Stimulated activated CD8-positive, alpha-beta memory T cell treated with anti-CD3 and anti-CD28 coated beads, Interleukin-12 subunit alpha, Interleukin-12 subunit beta, amount 100 ng/mL, for 1 hour (primary cell): Measurements from ENCODE around the gene QKI.

ENCODE experiments used
- DNase-seq: peaks from one replicate; pipeline ENCODE4 v3.0.0-alpha.2; 2020; ENCODE audit warnings: low read depth

The QKI gene

GRCh38 chr6:163486821-163487220, 72.3 kb downstream of the QKI start:
- DNase-seq = no peak

GRCh38 chr6:163487606-163488005, 73.1 kb downstream of the QKI start:
- DNase-seq = no peak

- no peak for DNase-seq
These were observed 75.1 kb downstream of the QKI start for GRCh38 chr6:163489584-163489983.

GRCh38 chr6:163490826-163491577, 76.5 kb downstream of the QKI start:
- no peak for DNase-seq

- DNase-seq = no peak
These were observed 77.3 kb downstream of the QKI start for GRCh38 chr6:163491737-163492300.

- DNase-seq = no peak
These were observed 79.8 kb downstream of the QKI start for GRCh38 chr6:163494279-163494727.

GRCh38 chr6:163496205-163496604, 81.7 kb downstream of the QKI start:
- no peak for DNase-seq

- no peak for DNase-seq
These were observed 85.6 kb downstream of the QKI start for GRCh38 chr6:163500105-163500504.

GRCh38 chr6:163501026-163501425, 86.5 kb downstream of the QKI start:
- DNase-seq = no peak

GRCh38 chr6:163501439-163501838, 86.9 kb downstream of the QKI start:
- no peak for DNase-seq

GRCh38 chr6:163504984-163505640, 90.6 kb downstream of the QKI start:
- DNase-seq = no peak

- DNase-seq = no peak
These were observed 93.4 kb downstream of the QKI start for GRCh38 chr6:163507965-163508364.

- no peak for DNase-seq
These were observed 98.5 kb downstream of the QKI start for GRCh38 chr6:163513003-163513402.

- DNase-seq = no peak
These were observed 99.2 kb downstream of the QKI start for GRCh38 chr6:163513570-163514166.

- no peak for DNase-seq
These were observed 102.4 kb downstream of the QKI start for GRCh38 chr6:163516908-163517307.

GRCh38 chr6:163520956-163521355, 106.4 kb downstream of the QKI start:
- no peak for DNase-seq

GRCh38 chr6:163522033-163522432, 107.5 kb downstream of the QKI start:
- no peak for DNase-seq

GRCh38 chr6:163525926-163526325, 111.4 kb downstream of the QKI start:
- DNase-seq = no peak

- DNase-seq = no peak
These were observed 111.8 kb downstream of the QKI start for GRCh38 chr6:163526346-163526745.

GRCh38 chr6:163527291-163527690, 112.8 kb downstream of the QKI start:
- no peak for DNase-seq

GRCh38 chr6:163529605-163530004, 115.1 kb downstream of the QKI start:
- no peak for DNase-seq

- no peak for DNase-seq
These were observed 115.9 kb downstream of the QKI start for GRCh38 chr6:163530406-163530805.

- no peak for DNase-seq
These were observed 116.6 kb downstream of the QKI start for GRCh38 chr6:163531122-163531521.
